Raji (cell line): ENCODE data around the gene KLK6.

Source experiments
- POLR2A ChIP-seq: IDR thresholded peaks from 2 replicates; pipeline ENCODE4 v1.6.1; 2011; ENCODE audit warnings: low read depth, low read length, control low read depth; ENCODE audit not compliant: insufficient read depth

Gene KLK6

GRCh38 chr19:50932018-50932689 lies 37.2 kb downstream of the KLK6 start:
- TF ChIP-seq POLR2A = no peak

DNA sequence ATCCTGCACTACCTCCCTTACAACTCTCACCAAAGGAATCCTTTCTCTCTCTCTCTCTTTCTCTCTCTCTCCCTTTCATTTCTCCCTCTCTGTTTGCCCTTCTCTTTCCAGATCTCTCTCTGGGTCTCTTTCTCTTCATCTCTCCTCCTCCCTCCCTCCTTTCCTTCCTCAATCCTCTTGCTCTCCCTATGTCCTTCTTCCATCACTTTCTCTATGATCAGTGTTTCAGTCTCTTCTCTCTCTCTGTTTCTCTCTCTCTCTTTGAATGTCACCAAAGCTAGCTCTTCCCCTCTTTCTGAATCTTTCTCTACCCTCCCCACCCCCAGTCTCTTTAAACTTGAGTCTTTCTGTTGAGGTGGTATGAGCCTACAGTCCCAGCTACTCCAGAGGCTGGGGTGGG lies 38.4 kb downstream of the KLK6 start:
- no peak for TF ChIP-seq POLR2A

- no peak for TF ChIP-seq POLR2A
Measured at GRCh38 chr19:50928831-50929230, 40.6 kb downstream of the KLK6 start.

GRCh38 chr19:50926144-50926543 lies 43.2 kb downstream of the KLK6 start:
- TF ChIP-seq POLR2A = no peak

- TF ChIP-seq POLR2A = no peak
Measured at GRCh38 chr19:50925734-50926133, 43.7 kb downstream of the KLK6 start.

- no peak for TF ChIP-seq POLR2A
Measured at GRCh38 chr19:50924586-50924985, 44.8 kb downstream of the KLK6 start.

- no peak for TF ChIP-seq POLR2A
Measured at GRCh38 chr19:50922317-50922853, 47.0 kb downstream of the KLK6 start.

DNA sequence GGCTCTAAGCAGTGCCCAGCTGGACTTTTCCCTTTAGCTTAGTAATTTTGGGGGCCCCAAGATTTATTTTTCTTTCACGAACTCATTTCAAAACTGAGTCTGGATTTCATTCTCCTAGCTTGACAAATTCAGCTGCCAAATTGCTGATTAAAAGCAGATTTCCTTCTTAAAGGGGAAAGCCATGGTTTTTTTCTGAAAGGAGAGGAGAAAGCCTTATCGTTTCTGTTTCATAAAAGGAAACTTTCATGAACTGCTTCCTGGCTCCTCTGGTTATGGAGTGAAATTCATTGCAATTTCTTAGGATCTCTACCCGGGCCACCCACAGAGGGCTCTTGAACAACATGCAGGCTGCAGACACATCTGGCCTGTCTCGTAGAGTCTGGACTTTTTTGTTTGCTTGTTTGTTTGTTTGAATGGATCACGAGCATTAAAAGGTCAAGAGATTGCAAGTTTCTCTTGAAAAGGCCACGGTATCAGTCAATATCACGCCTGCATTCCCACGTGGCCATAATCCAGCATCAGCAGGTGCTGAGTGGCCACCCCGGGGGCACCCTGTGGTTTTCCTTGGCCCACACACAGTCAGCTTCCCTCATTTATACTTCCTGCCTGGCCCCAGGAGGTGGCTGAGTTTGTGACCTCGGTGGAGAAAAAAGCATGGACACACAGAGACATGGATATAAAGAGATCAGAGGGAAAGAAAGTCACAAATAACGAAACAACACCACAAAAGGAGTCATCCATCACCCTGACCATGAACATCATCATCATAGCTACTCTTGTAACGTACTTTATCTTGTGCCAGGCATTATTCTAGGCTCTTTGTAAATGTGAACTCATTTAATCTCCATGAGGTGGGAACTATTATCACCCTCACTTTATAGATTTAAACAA lies 47.7 kb downstream of the KLK6 start:
- TF ChIP-seq POLR2A = no peak

GRCh38 chr19:50916069-50916468 lies 53.3 kb downstream of the KLK6 start:
- no peak for TF ChIP-seq POLR2A

- TF ChIP-seq POLR2A = no peak
Measured at GRCh38 chr19:50912727-50913716, 56.4 kb downstream of the KLK6 start.

GRCh38 chr19:50912102-50912599 lies 57.2 kb downstream of the KLK6 start:
- no peak for TF ChIP-seq POLR2A

DNA sequence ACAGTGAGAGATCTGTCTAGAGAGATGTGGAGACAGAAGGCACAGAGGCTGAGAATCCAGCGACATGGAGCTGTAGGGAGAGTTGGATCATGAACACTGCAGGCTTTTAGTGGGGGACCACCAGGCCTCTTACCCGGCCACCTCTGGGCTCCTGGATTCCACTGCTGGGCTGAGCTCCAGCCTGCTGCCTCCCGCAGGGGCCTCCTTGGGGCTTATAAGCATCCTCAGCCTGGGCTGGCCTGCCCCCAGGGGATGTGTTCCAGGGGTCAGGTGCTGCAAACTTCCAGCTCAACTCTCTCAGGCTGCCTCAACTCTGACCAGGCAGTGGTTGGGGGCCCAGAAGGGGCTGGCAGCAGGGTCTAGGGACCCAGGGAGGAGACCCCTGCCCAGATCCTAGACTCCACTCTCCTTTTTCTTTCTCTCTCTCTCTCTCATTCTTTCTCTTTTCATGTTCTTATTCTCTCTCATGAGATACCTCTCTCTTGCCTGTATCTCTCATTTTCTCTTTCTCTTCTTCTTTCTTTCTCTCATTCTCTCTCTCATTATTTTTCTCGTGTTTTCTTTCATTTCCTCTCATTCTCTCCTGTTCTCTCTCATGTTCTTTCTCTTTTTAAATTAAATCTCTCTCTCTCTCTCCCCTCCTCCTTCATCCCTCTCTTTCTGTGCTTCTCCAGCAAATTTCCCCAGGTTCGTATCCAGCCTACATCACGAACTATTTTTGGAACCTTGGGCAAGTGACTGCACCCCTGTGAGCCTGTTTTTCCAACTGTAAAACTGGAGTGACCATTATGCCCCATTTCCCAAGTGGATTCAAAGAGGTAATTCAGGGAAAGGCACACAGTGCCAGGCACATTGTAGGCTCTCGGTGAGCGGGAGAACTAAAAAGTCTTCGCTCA lies 57.9 kb downstream of the KLK6 start, which contains the start of gene KLK4:
Gene KLK4 (minus strand): TSS at position 190 of the 896 bp plus-strand sequence. CDS start 657 bp downstream, outside the sequence.
- no peak for TF ChIP-seq POLR2A

GRCh38 chr19:50910722-50911121 lies 58.7 kb downstream of the KLK6 start:
- TF ChIP-seq POLR2A = no peak
